Osteoblast (primary cell): Measurements from ENCODE around the gene VPS13D. TPM values are rescaled to one million over a fixed set of nuclear protein-coding genes. Genes with fewer than 3 reads are reported as not detected.

Experiments used
- DNase-seq: peaks from one replicate; pipeline ENCODE4 v3.0.0; 2011; ENCODE audit warnings: low spot score, mixed read lengths; ENCODE audit not compliant: insufficient read length; ENCODE audit errors: missing footprints
- H2AFZ ChIP-seq: 2 replicates; pipeline ENCODE4 v1.6.0; 2011; ENCODE audit warnings: mild to moderate bottlenecking, low read length
- H3K27ac ChIP-seq: 2 replicates; pipeline ENCODE4 v1.5.1; 2011; ENCODE audit warnings: mild to moderate bottlenecking, low read depth, low read length, moderate library complexity
- H3K27me3 ChIP-seq: 2 replicates; pipeline ENCODE4 v1.6.0; 2012; ENCODE audit warnings: mild to moderate bottlenecking, control low read depth, inconsistent platforms, low read length, moderate library complexity; ENCODE audit not compliant: insufficient read depth
- H3K36me3 ChIP-seq: 2 replicates; pipeline ENCODE4 v1.5.1; 2011; ENCODE audit warnings: mild to moderate bottlenecking, low read length, control low read depth, moderate library complexity; ENCODE audit not compliant: insufficient read depth
- H3K4me1 ChIP-seq: 2 replicates; pipeline ENCODE4 v1.5.1; 2011; ENCODE audit warnings: mild to moderate bottlenecking, low read length, control low read depth, moderate library complexity; ENCODE audit not compliant: insufficient read depth
- H3K4me2 ChIP-seq: 2 replicates; pipeline ENCODE4 v1.6.0; 2011; ENCODE audit warnings: mild to moderate bottlenecking, low read length; ENCODE audit not compliant: insufficient read depth
- H3K4me3 ChIP-seq: fragments of 200-600 bp; sonication (generic); 3 replicates; pipeline ENCODE4 v1.5.1; 2012; ENCODE audit warnings: mild to moderate bottlenecking, low read length, inconsistent platforms; ENCODE audit not compliant: insufficient read depth
- H3K79me2 ChIP-seq: 2 replicates; pipeline ENCODE4 v1.6.0; 2012; ENCODE audit warnings: mild to moderate bottlenecking, low read length, control low read depth, inconsistent platforms; ENCODE audit not compliant: insufficient read depth
- H3K9me3 ChIP-seq: 2 replicates; pipeline ENCODE4 v1.5.1; 2011; ENCODE audit warnings: low read depth, low read length, control low read depth
- H4K20me1 ChIP-seq: 2 replicates; pipeline ENCODE4 v1.6.0; 2012; ENCODE audit warnings: mild to moderate bottlenecking, low read length, control low read depth; ENCODE audit not compliant: insufficient read depth
- total RNA-seq: library from RNA; depleted of rRNA; stranded (reverse); fragments of >200 nt; gene quantifications from 2 replicates; pipeline ENCODE4 v1.2.3, GENCODE V29; 2012
- TF ChIP-seq, protein P1 (sequence below): IDR thresholded peaks from 2 replicates; pipeline ENCODE4 v1.5.1; 2011; ENCODE audit warnings: mild to moderate bottlenecking, low read depth, low read length, moderate library complexity; ENCODE audit errors: extremely low read depth

VPS13D gene
- total RNA-seq, 1 donor = 48.5 TPM

DNA sequence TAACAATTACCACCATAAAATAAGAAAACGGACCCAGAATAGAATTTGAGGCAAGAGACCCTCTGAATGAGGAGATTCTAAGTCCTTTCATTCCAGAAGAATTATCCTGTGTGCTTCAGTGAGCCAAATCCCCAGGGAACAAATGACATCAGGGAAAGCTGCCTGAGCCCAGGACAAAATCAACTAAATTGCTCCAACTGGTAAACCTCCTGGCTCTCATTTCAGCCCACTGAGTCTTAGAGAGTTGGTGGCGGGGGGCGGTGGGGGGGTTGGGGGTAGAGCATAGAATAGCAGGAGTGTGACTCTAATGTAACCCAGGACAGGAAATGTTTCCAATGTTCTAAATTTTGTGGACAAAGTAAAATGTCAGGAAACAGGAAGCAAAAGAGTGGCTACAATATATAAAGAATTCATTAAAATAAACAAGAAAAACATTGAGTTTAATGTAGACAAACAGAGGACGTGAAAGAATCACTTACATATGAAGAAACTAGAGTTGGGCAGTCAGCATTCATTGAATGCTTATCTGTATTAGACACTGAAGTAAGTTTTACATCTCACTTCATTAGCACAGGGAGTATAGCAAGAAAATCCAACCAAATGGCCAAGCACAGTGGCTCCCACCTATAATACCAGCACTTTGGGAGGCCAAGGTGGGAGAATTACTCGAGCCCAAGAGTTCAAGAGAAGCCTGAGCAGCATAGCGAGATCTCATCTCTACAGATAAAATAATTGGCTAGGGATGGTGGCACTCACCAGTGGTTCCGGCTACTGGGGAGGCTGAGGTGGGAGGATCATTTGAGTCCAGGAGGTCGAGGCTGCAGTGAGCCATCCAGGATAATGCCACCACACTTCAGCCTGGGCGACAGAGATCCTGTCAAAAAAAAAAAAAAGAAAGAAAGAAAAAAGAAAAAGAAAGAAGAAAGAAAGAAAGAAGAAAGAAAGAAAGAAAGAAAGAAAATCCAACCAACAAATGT, 313.1 kb downstream of the VPS13D start:
- TF ChIP-seq, protein P1, sequence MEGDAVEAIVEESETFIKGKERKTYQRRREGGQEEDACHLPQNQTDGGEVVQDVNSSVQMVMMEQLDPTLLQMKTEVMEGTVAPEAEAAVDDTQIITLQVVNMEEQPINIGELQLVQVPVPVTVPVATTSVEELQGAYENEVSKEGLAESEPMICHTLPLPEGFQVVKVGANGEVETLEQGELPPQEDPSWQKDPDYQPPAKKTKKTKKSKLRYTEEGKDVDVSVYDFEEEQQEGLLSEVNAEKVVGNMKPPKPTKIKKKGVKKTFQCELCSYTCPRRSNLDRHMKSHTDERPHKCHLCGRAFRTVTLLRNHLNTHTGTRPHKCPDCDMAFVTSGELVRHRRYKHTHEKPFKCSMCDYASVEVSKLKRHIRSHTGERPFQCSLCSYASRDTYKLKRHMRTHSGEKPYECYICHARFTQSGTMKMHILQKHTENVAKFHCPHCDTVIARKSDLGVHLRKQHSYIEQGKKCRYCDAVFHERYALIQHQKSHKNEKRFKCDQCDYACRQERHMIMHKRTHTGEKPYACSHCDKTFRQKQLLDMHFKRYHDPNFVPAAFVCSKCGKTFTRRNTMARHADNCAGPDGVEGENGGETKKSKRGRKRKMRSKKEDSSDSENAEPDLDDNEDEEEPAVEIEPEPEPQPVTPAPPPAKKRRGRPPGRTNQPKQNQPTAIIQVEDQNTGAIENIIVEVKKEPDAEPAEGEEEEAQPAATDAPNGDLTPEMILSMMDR = no peak
- Histone ChIP-seq H3K27ac (no peak overlapping the region), H4K20me1 (no peaks in the 10 kb centered on the region), H3K4me2 (no peak overlapping the region), H3K4me3 (no peak overlapping the region), H3K9me3 (no peaks in the 10 kb centered on the region), H2AFZ (no peak overlapping the region), H3K27me3 (no peaks in the 10 kb centered on the region), H3K4me1 (peaks cover 24% of the 10 kb centered on the region), H3K79me2 (no peaks in the 10 kb centered on the region), H3K36me3 (no peaks in the 10 kb centered on the region)
- peak; percentile 77 for DNase-seq

DNA sequence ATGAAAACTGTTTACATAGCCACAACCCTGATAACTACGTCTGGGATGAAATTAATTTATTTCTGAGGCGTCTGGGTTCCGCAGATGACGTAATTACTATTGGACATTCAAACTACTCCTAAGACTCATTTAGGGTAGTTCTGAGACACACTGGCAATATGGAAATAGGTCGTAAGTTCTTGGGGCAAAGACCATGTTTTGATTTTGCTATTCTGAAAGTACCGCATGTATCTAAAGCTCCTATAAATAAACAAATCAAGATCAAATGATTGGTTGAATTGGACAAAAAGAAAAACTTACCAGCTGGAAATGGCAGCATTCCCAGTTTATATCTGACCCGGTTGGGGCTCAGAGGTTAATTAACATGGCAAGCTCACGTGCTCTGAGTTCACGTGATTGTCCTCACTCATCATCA, 313.9 kb downstream of the VPS13D start:
- H3K4me3 ChIP-seq = no peak overlapping the region
- no peaks in the 10 kb centered on the region for H3K27me3 ChIP-seq
- no peaks in the 10 kb centered on the region for H3K9me3 ChIP-seq
- TF ChIP-seq, protein P1 = no peak
- no peak overlapping the region for H2AFZ ChIP-seq
- no peak overlapping the region for H3K4me2 ChIP-seq
- H3K27ac ChIP-seq = no peak overlapping the region
- no peak for DNase-seq
- peaks cover 24% of the 10 kb centered on the region for H3K4me1 ChIP-seq
- no peaks in the 10 kb centered on the region for H3K79me2 ChIP-seq
- no peaks in the 10 kb centered on the region for H3K36me3 ChIP-seq
- H4K20me1 ChIP-seq = no peaks in the 10 kb centered on the region

DNA sequence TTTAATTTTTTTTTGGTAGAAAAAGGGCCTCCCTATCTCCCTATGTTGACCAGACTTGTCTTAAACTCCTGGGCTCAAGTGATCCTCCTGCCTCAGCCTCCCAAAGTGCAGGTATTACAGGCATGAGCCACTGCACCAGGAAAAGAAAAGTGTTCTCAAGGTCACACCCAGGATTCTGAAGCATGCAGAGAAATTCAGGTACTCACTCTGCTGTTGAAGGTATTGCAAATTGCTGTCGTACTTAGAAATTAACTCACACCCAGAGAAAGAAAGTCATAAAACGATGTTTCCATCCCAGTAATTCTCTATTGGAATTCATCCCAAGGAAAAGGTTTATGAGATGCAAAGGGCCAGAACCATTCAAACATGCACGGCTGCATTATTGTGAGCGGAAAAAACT, 314.5 kb downstream of the VPS13D start:
- H3K4me1 ChIP-seq = peaks cover 29% of the 10 kb centered on the region
- TF ChIP-seq, protein P1 = no peak
- no peaks in the 10 kb centered on the region for H3K27me3 ChIP-seq
- H3K9me3 ChIP-seq = no peaks in the 10 kb centered on the region
- H3K4me3 ChIP-seq = no peak overlapping the region
- H3K4me2 ChIP-seq = no peak overlapping the region
- DNase-seq = no peak
- H3K27ac ChIP-seq = no peak overlapping the region
- no peaks in the 10 kb centered on the region for H4K20me1 ChIP-seq
- H3K79me2 ChIP-seq = no peaks in the 10 kb centered on the region
- H2AFZ ChIP-seq = no peak overlapping the region
- H3K36me3 ChIP-seq = no peaks in the 10 kb centered on the region

DNA sequence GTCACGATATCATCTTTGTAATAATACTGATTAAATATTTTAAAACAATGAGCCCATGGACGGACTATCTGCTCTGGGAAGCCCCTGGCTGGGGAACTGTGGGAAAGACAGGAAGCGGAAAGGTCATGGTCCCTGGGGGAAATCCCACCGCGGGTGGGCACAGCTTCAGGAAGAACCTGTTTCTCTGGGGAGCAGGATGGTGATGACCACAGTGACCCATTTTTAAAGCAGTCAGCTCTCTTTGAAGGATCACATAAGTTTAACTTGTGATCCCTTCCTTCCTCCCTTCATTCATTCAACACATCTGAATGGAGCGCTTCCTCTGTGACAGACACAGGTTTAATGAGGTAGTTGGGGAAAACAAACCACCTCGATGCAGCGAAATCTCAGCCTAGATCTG, 315.2 kb downstream of the VPS13D start:
- H3K4me1 ChIP-seq = peaks cover 32% of the 10 kb centered on the region
- H3K4me2 ChIP-seq = no peak overlapping the region
- no peak overlapping the region for H3K4me3 ChIP-seq
- no peaks in the 10 kb centered on the region for H4K20me1 ChIP-seq
- H3K27ac ChIP-seq = no peak overlapping the region
- H3K27me3 ChIP-seq = no peaks in the 10 kb centered on the region
- H3K36me3 ChIP-seq = no peaks in the 10 kb centered on the region
- no peaks in the 10 kb centered on the region for H3K79me2 ChIP-seq
- DNase-seq = peak; percentile 80
- TF ChIP-seq, protein P1 = no peak
- H3K9me3 ChIP-seq = no peaks in the 10 kb centered on the region
- H2AFZ ChIP-seq = no peak overlapping the region
